Uterus (tissue), 4 donors: ENCODE results near the gene ERH. TPM values are rescaled to one million over a fixed set of nuclear protein-coding genes. Genes with fewer than 3 reads are reported as not detected.

Experiments
- DNase-seq, 2 donors: peaks; one replicate each; pipeline ENCODE4 v3.0.0-alpha.2; 2019 to 2020
- H3K27ac ChIP-seq, 2 donors: fragments of 200-600 bp; sonication (generic); 1 replicate in 1 of 2; 2 replicates in 1 of 2; pipeline ENCODE4 v1.5.1; 2016 to 2018
- H3K27me3 ChIP-seq, 2 donors: fragments of 200-600 bp; sonication (generic); one replicate each; pipeline ENCODE4 v1.5.1; 2018 to 2019; ENCODE audit warnings: control low read depth in 1 of 2
- H3K36me3 ChIP-seq, 2 donors: fragments of 200-600 bp; sonication (generic); one replicate each; pipeline ENCODE4 v1.5.1; 2019; ENCODE audit warnings: control low read depth in 1 of 2
- H3K4me1 ChIP-seq, 2 donors: fragments of 200-600 bp; sonication (generic); one replicate each; pipeline ENCODE4 v1.5.1; 2018 to 2019; ENCODE audit warnings: control low read depth in 1 of 2
- H3K4me3 ChIP-seq, 2 donors: fragments of 200-600 bp; sonication (generic); 1 replicate in 1 of 2; 2 replicates in 1 of 2; pipeline ENCODE4 v1.5.1; 2018 to 2019; ENCODE audit warnings: mild to moderate bottlenecking in 1 of 2
- H3K9me3 ChIP-seq, 2 donors: fragments of 200-600 bp; sonication (generic); one replicate each; pipeline ENCODE4 v1.5.1; 2019; ENCODE audit warnings: control low read depth in 1 of 2
- CTCF ChIP-seq, 4 experiments: fragments of 200-600 bp in 2 of 4; fragments of 450-650 bp in 2 of 4; sonication (generic) in 2 of 4; IDR thresholded peaks; one replicate each; pipeline ENCODE4 v1.5.1; 2016 to 2019; ENCODE audit warnings: antibody characterized with exemption in 4 of 4, mild to moderate bottlenecking in 2 of 4, moderate library complexity in 1 of 4
- POLR2A ChIP-seq, 2 donors: fragments of 450-650 bp; IDR thresholded peaks; one replicate each; pipeline ENCODE4 v1.6.1; 2016; ENCODE audit warnings: antibody characterized with exemption in 2 of 2, mild to moderate bottlenecking in 1 of 2, moderate library complexity in 1 of 2
- intact Hi-C: fragments of 100-400 bp; cut with DNase I; formaldehyde crosslinking; loops from one replicate; pipeline ENCODE4 v1.15.1; 2023; ENCODE audit warnings: low total_unique reads
- total RNA-seq, 4 donors: library from RNA; depleted of rRNA in 3 of 4; stranded (reverse); fragments of >200 nt in 3 of 4; gene quantifications; one replicate each; pipeline versions ENCODE4 v1.1.0 to v1.2.4, GENCODE V29; 2014 to 2023
- donor health status: DM: yes; HTN: yes; CAD: no.

The ERH gene
- total RNA-seq, 4 donors from 2014 or later, result 8.7 to 226 (median 149) TPM

DNA sequence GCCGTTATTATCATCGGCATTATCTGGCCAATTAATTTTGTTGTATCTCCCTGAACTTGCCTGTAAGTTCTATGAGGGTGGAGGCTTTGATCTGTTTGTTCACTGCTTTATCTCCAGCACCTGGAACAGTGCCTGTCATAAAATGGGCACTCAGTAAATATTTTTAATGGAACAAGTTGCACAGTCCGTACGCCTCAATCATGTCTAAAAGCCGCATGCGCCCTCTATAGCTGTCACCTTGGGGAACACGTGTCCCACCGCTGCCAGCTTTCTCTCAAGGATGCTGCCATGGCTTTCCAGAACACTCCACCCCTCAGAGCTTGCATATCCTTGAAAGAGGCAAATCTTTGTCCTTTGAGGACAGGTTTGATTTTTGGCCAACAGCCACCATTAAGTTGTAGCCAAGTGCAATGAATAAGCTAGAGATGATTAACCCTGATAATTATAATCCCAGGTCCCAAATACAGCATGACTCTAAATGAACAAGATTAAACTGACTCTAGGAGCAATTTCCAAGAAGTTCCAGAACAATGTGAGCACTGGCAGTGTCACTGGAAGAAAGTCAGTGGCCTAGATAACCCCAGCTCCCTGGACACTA is 55.1 kb downstream of the ERH start:
- peak; percentile 39 to 42 for DNase-seq
- H3K9me3 ChIP-seq, result no peaks in the 10 kb centered on the region
- TF ChIP-seq CTCF (IDR thresholded peaks at IDR 0.05), result no peak
- no peak for TF ChIP-seq POLR2A (IDR thresholded peaks at IDR 0.05)
- H3K4me3 ChIP-seq, result no peak overlapping the region
- no peaks in the 10 kb centered on the region for H3K27me3 ChIP-seq
- no peaks in the 10 kb centered on the region for H3K4me1 ChIP-seq
- intact Hi-C loops, result no loop called here
- H3K27ac ChIP-seq, result no peak overlapping the region
- no peaks in the 10 kb centered on the region for H3K36me3 ChIP-seq

- Histone ChIP-seq H3K27me3 (no peaks in the 10 kb centered on the region), H3K9me3 (no peaks in the 10 kb centered on the region), H3K36me3 (no peaks in the 10 kb centered on the region), H3K27ac (no peak overlapping the region), H3K4me1 (no peaks in the 10 kb centered on the region), H3K4me3 (no peak overlapping the region)
- no peak for DNase-seq
- intact Hi-C loops, result no loop called here
- no peak for TF ChIP-seq CTCF (IDR thresholded peaks at IDR 0.05)
- no peak for TF ChIP-seq POLR2A (IDR thresholded peaks at IDR 0.05)
Measured at GRCh38 chr14:69339426-69339825, 58.7 kb downstream of the ERH start.

DNA sequence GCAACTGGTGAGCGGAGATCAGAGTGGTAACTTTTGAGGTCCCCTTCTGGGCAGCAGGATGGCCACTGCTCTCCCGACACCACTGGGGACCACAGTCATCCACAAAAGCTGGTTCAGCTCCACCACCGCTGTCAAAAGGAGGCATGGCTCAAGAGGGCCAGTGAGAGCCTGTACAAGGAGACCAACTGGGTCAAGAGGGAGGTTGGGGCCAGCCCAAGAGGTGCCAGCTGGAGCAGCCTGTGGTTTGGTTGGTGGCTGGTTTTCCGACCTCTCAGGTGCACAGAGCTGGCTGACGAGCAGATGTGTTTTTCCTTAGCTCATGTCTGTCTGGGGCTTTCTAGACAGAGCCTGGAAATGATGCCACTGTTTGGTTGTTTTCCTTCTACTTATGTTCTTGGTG is 60.1 kb downstream of the ERH start:
- no peaks in the 10 kb centered on the region for H3K9me3 ChIP-seq
- no peaks in the 10 kb centered on the region for H3K36me3 ChIP-seq
- H3K4me3 ChIP-seq, result no peak overlapping the region
- no peaks in the 10 kb centered on the region for H3K27me3 ChIP-seq
- H3K4me1 ChIP-seq, result no peaks in the 10 kb centered on the region
- H3K27ac ChIP-seq, result no peak overlapping the region
- intact Hi-C loops, result no loop called here
- DNase-seq, result no peak
- TF ChIP-seq CTCF (IDR thresholded peaks at IDR 0.05) (no peak), POLR2A (IDR thresholded peaks at IDR 0.05) (no peak)

- DNase-seq, result no peak
- Histone ChIP-seq H3K9me3 (no peaks in the 10 kb centered on the region), H3K4me1 (no peaks in the 10 kb centered on the region), H3K4me3 (no peak overlapping the region), H3K27me3 (no peaks in the 10 kb centered on the region), H3K27ac (peak overlapping the region in 1 of 2 donors; percentile 15), H3K36me3 (no peaks in the 10 kb centered on the region)
- intact Hi-C loops, result no loop called here
- TF ChIP-seq POLR2A (IDR thresholded peaks at IDR 0.05) (no peak), CTCF (IDR thresholded peaks at IDR 0.05) (no peak)
Measured at GRCh38 chr14:69335371-69335771, 62.7 kb downstream of the ERH start.

DNA sequence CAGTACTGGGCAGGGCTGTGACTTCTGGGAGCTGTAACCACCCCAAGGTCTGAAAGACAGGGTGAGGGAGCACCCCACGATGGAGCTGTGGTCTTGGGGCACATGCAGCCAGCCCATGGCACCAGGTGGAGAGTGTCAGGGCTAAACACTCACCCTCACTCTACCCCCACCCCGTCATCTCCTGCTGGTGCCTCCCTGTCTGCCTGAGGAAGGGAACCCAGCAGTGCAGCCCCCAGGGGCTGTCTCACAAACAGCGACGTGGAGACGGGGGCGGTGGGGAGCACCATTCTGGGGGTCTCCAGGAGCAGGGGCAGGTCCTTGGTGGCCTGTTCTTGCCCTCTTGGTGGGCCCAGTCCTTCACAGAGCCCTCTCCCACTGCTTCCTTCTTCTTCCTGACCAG is 63.5 kb downstream of the ERH start:
- Histone ChIP-seq H3K9me3 (no peaks in the 10 kb centered on the region), H3K4me3 (no peak overlapping the region), H3K4me1 (no peaks in the 10 kb centered on the region), H3K36me3 (no peaks in the 10 kb centered on the region), H3K27ac (no peak overlapping the region), H3K27me3 (no peaks in the 10 kb centered on the region)
- DNase-seq, result no peak
- no peak for TF ChIP-seq CTCF (IDR thresholded peaks at IDR 0.05)
- no peak for TF ChIP-seq POLR2A (IDR thresholded peaks at IDR 0.05)
- intact Hi-C loops, result no loop called here
